Parathyroid adenoma (tissue), 2 donors: ENCODE data around the gene MED13L.

ENCODE experiments used
- H2AFZ ChIP-seq: fragments of 300-600 bp; sonication (generic); one replicate; pipeline ENCODE4 v1.7.0; 2017; ENCODE audit warnings: antibody characterized with exemption, mild to moderate bottlenecking
- H3K27ac ChIP-seq: fragments of 300-600 bp; sonication (generic); one replicate; pipeline ENCODE4 v1.7.0; 2017
- H3K27me3 ChIP-seq: fragments of 300-600 bp; sonication (generic); one replicate; pipeline ENCODE4 v1.7.0; 2017; ENCODE audit warnings: low read length; ENCODE audit not compliant: control insufficient read depth, insufficient read depth
- H3K36me3 ChIP-seq: fragments of 300-600 bp; sonication (generic); one replicate; pipeline ENCODE4 v1.7.0; 2017; ENCODE audit warnings: low read length; ENCODE audit not compliant: control insufficient read depth, insufficient read depth
- H3K4me1 ChIP-seq: fragments of 300-600 bp; sonication (generic); one replicate; pipeline ENCODE4 v1.7.0; 2017; ENCODE audit warnings: control low read depth
- H3K4me2 ChIP-seq: fragments of 300-600 bp; sonication (generic); one replicate; pipeline ENCODE4 v1.7.0; 2017; ENCODE audit warnings: low read length
- H3K4me3 ChIP-seq: fragments of 300-600 bp; sonication (generic); one replicate; pipeline ENCODE4 v1.7.0; 2017; ENCODE audit warnings: low read depth, low read length
- H3K79me2 ChIP-seq: fragments of 300-600 bp; sonication (generic); one replicate; pipeline ENCODE4 v1.7.0; 2017; ENCODE audit warnings: control low read depth
- H3K9ac ChIP-seq: fragments of 300-600 bp; sonication (generic); one replicate; pipeline ENCODE4 v1.7.0; 2017; ENCODE audit warnings: mild to moderate bottlenecking
- H3K9me3 ChIP-seq: fragments of 300-600 bp; sonication (generic); one replicate; pipeline ENCODE4 v1.7.0; 2017; ENCODE audit warnings: low read length; ENCODE audit not compliant: control insufficient read depth
- CTCF ChIP-seq: fragments of 300-600 bp; sonication (generic); IDR thresholded peaks from one replicate; pipeline ENCODE4 v1.7.0; 2017; ENCODE audit warnings: antibody characterized with exemption, mild to moderate bottlenecking
- donor health status: primary hyperparathyroidism.

Gene MED13L

GRCh38 chr12:116280595-116281290, 3.2 kb upstream of the MED13L start:
- Histone ChIP-seq H3K4me3 (no peak overlapping the region), H3K27ac (no peak overlapping the region), H2AFZ (no peak overlapping the region), H3K4me2 (no peak overlapping the region), H3K4me1 (peaks cover 3% of the 10 kb centered on the region), H3K27me3 (no peaks in the 10 kb centered on the region), H3K36me3 (no peaks in the 10 kb centered on the region), H3K9ac (no peak overlapping the region), H3K79me2 (peaks cover 3% of the 10 kb centered on the region), H3K9me3 (no peaks in the 10 kb centered on the region)
- no peak for TF ChIP-seq CTCF

- Histone ChIP-seq H3K4me2 (no peak overlapping the region), H2AFZ (no peak overlapping the region), H3K27me3 (no peaks in the 10 kb centered on the region), H3K4me1 (peaks cover 9% of the 10 kb centered on the region), H3K79me2 (peaks cover 15% of the 10 kb centered on the region), H3K9ac (no peak overlapping the region), H3K9me3 (no peaks in the 10 kb centered on the region), H3K27ac (no peak overlapping the region), H3K4me3 (no peak overlapping the region), H3K36me3 (no peaks in the 10 kb centered on the region)
- TF ChIP-seq CTCF, result no peak
These were observed 1.2 kb upstream of the MED13L start for GRCh38 chr12:116278667-116279066.

- H3K27me3 ChIP-seq, result no peaks in the 10 kb centered on the region
- TF ChIP-seq CTCF, result no peak
- no peaks in the 10 kb centered on the region for H3K9me3 ChIP-seq
- H2AFZ ChIP-seq, result peak overlapping the region; percentile 80
- no peaks in the 10 kb centered on the region for H3K36me3 ChIP-seq
- H3K4me2 ChIP-seq, result peak overlapping the region; percentile 59
- peaks cover 19% of the 10 kb centered on the region for H3K79me2 ChIP-seq
- H3K4me3 ChIP-seq, result no peak overlapping the region
- H3K9ac ChIP-seq, result no peak overlapping the region
- peaks cover 9% of the 10 kb centered on the region for H3K4me1 ChIP-seq
- no peak overlapping the region for H3K27ac ChIP-seq
These were observed 760 bp upstream of the MED13L start for GRCh38 chr12:116278279-116278626.

GRCh38 chr12:116276652-116277466, 634 bp downstream of the MED13L start:
- Histone ChIP-seq H3K27ac (peak overlapping the region; percentile 58), H3K27me3 (no peaks in the 10 kb centered on the region), H3K36me3 (no peaks in the 10 kb centered on the region), H3K79me2 (peaks cover 30% of the 10 kb centered on the region), H3K9ac (peak overlapping the region; percentile 54), H3K4me3 (peak overlapping the region; percentile 87), H2AFZ (peak overlapping the region; percentile 71), H3K9me3 (no peaks in the 10 kb centered on the region), H3K4me1 (peaks cover 6% of the 10 kb centered on the region), H3K4me2 (peak overlapping the region; percentile 84)
- TF ChIP-seq CTCF, result no peak
